K562 (cell line): ENCODE results near the gene RHOC. TPM values are rescaled to one million over a fixed set of nuclear protein-coding genes. Genes with fewer than 3 reads are reported as not detected.
A peak's percentile ranks its signal among the peaks of the same experiment; 100 is the strongest.

Experiments
- CCAR2 ChIP-seq: fragments of 200-400 bp; formaldehyde crosslinking; IDR thresholded peaks from 2 replicates; pipeline ENCODE4 v1.6.1; 2017; ENCODE audit warnings: mild to moderate bottlenecking, low read depth, low read length
- HDAC1 ChIP-seq, 2 experiments: fragments of 450-650 bp; IDR thresholded peaks; 2 replicates each; pipeline ENCODE4 v1.6.1; 2016 to 2017; ENCODE audit warnings: inconsistent platforms in 1 of 2, mild to moderate bottlenecking in 1 of 2, moderate library complexity in 1 of 2
- ILF3 ChIP-seq: fragments of 450-650 bp; IDR thresholded peaks from 2 replicates; pipeline ENCODE4 v1.6.1; 2018; ENCODE audit warnings: antibody characterized with exemption, mild to moderate bottlenecking, moderate library complexity, borderline replicate concordance
- KDM4B ChIP-seq, 2 experiments: fragments of 450-650 bp in 1 of 2; sonication (generic) in 1 of 2; IDR thresholded peaks; 2 replicates each; pipeline ENCODE4 v1.6.1; 2016 to 2017; ENCODE audit warnings: borderline replicate concordance in 2 of 2, antibody characterized with exemption in 1 of 2, low read depth in 1 of 2, mild to moderate bottlenecking in 1 of 2
- LEF1 ChIP-seq: fragments of 450-650 bp; IDR thresholded peaks from 2 replicates; pipeline ENCODE4 v1.6.1; 2016; ENCODE audit warnings: mild to moderate bottlenecking
- MIER1 ChIP-seq: fragments of 450-650 bp; IDR thresholded peaks from 2 replicates; pipeline ENCODE4 v1.6.1; 2016; ENCODE audit warnings: antibody characterized with exemption, mild to moderate bottlenecking, low read depth
- SNIP1 ChIP-seq: fragments of 450-650 bp; IDR thresholded peaks from 2 replicates; pipeline ENCODE4 v1.7.1; 2017; ENCODE audit warnings: low read depth, mild to moderate bottlenecking
- TOE1 ChIP-seq, 2 experiments: fragments of 450-650 bp in 1 of 2; sonication (generic) in 1 of 2; formaldehyde crosslinking in 1 of 2; IDR thresholded peaks; 2 replicates each; pipeline versions ENCODE4 v1.7.1 to v1.8.0; 2016 to 2022; ENCODE audit warnings: borderline replicate concordance in 2 of 2, mild to moderate bottlenecking in 2 of 2, antibody characterized with exemption in 1 of 2, inconsistent platforms in 1 of 2, low read depth in 1 of 2, missing genetic modification reagents in 1 of 2, moderate library complexity in 1 of 2
- polyA plus RNA-seq, 8 experiments: library from polyadenylated mRNA; depleted of rRNA in 4 of 8; stranded (reverse) in 5 of 8; unstranded in 3 of 8; fragments of >200 nt; fragmentation: Nextera tagmentation in 2 of 8; fragmentation: Illumina TruSeq in 1 of 8; extraction: Ambion mirVana in 2 of 8; extraction: Trizol in 1 of 8; gene quantifications; 2 replicates each; pipeline versions ENCODE4 v1.2.1 to v1.2.3, GENCODE V29; 2011 to 2014; ENCODE audit warnings: inconsistent platforms in 1 of 8, missing spikeins in 1 of 8
- total RNA-seq, 7 experiments: library from RNA; depleted of rRNA in 6 of 7; stranded (reverse); fragments of >200 nt in 6 of 7; fragmentation: Illumina TruSeq in 2 of 7; extraction: Trizol in 2 of 7; gene quantifications; 2 replicates each; pipeline versions ENCODE4 v1.2.1 to v1.2.3, GENCODE V29; 2011 to 2021; ENCODE audit warnings: low replicate concordance in 1 of 7
- TF ChIP-seq, protein P1 (sequence below): fragments of 250-450 bp; sonication (Bioruptor Pico); IDR thresholded peaks from 2 replicates; pipeline ENCODE4 v1.4.0; 2020; ENCODE audit warnings: mild to moderate bottlenecking, moderate library complexity
- TF ChIP-seq, protein P2 (sequence below), 2 experiments: IDR thresholded peaks; 2 replicates each; pipeline ENCODE4 v1.6.1; 2011; ENCODE audit warnings: borderline replicate concordance in 1 of 2, control low read depth in 1 of 2, low read depth in 1 of 2, low read length in 1 of 2, mild to moderate bottlenecking in 1 of 2, mixed read lengths in 1 of 2, moderate library complexity in 1 of 2; ENCODE audit not compliant: insufficient read depth in 1 of 2, insufficient read length in 1 of 2, poor library complexity in 1 of 2, severe bottlenecking in 1 of 2; ENCODE audit errors: extremely low read depth in 1 of 2
- TF ChIP-seq, protein P3 (sequence below), 2 experiments: IDR thresholded peaks in 1 of 2; conservative IDR thresholded peaks in 1 of 2; 2 replicates each; pipeline ENCODE4 v1.6.1; 2016; ENCODE audit warnings: low read depth in 2 of 2, mild to moderate bottlenecking in 1 of 2, missing compliant biosample characterization in 1 of 2, missing genetic modification characterization in 1 of 2, moderate library complexity in 1 of 2

Gene RHOC
- total and polyA plus RNA-seq, 9 of the 15 experiments (the other 6 are each of a cell fraction or from before 2014, with no cell fraction given): 35.2 to 364 (median 204) TPM

DNA sequence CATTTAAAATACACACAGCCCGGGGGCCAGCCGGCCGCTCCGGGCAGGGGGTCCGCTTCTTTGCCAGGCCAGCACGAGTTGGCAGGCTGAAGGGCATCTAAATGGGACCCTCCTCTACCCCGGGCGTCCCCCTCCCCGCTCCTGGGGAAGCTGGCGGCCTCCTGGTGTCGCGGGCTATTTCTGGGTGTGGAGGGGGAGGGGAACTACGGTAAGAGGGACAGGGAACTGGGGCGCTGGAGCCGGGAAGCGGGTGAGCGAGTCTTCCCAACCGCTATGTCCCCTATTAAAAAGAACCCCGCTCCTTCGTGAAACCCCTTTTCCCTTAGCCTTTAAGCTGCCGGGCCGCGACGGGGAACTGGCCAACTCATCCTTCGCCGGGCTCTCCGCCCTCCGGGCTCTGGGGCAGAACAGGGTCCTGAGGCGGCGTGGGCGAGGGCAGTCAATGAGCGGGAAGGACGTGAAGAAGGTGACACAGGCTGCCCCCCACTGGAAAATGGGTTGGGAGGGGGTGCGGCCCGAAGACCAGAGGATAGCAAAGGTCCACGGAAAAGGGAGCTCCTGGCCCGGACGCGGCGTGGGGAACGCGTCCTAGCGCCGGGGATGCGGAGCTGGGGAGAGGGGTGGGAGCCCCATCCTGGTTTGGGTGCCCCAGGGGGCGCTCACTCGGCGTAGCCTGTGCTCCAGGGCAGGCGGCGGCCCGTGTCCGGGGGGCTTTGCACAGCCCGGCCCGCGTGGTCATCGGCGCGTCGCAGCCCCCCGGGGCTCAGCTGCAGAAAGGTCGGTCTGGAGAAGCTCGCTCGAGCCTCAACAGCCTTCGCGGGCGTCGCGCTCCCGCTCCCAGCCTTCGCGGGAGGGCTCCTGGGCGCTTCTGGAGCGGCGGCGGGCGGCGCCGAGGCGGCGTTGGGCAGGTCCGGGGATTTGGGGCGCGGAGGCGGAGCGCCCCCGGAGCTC lies 7.7 kb upstream of the RHOC start (continued):
- TF ChIP-seq ILF3: no peak
- TF ChIP-seq LEF1: no peak
- no peak for TF ChIP-seq KDM4B (IDR thresholded peaks at IDR 0.05; ENCODE audit: borderline replicate concordance in 2 of 2, low read depth in 1 of 2)
- TF ChIP-seq, protein P1, sequence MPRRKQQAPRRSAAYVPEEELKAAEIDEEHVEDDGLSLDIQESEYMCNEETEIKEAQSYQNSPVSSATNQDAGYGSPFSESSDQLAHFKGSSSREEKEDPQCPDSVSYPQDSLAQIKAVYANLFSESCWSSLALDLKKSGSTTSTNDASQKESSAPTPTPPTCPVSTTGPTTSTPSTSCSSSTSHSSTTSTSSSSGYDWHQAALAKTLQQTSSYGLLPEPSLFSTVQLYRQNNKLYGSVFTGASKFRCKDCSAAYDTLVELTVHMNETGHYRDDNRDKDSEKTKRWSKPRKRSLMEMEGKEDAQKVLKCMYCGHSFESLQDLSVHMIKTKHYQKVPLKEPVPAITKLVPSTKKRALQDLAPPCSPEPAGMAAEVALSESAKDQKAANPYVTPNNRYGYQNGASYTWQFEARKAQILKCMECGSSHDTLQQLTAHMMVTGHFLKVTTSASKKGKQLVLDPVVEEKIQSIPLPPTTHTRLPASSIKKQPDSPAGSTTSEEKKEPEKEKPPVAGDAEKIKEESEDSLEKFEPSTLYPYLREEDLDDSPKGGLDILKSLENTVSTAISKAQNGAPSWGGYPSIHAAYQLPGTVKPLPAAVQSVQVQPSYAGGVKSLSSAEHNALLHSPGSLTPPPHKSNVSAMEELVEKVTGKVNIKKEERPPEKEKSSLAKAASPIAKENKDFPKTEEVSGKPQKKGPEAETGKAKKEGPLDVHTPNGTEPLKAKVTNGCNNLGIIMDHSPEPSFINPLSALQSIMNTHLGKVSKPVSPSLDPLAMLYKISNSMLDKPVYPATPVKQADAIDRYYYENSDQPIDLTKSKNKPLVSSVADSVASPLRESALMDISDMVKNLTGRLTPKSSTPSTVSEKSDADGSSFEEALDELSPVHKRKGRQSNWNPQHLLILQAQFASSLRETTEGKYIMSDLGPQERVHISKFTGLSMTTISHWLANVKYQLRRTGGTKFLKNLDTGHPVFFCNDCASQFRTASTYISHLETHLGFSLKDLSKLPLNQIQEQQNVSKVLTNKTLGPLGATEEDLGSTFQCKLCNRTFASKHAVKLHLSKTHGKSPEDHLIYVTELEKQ: no peak
- no peak for TF ChIP-seq SNIP1
- TF ChIP-seq, protein P2, sequence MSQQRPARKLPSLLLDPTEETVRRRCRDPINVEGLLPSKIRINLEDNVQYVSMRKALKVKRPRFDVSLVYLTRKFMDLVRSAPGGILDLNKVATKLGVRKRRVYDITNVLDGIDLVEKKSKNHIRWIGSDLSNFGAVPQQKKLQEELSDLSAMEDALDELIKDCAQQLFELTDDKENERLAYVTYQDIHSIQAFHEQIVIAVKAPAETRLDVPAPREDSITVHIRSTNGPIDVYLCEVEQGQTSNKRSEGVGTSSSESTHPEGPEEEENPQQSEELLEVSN (IDR thresholded peaks at IDR 0.05; ENCODE audit: borderline replicate concordance in 1 of 2, extremely low read depth in 1 of 2, insufficient read depth in 1 of 2, insufficient read length in 1 of 2, low read depth in 1 of 2, low read length in 1 of 2, poor library complexity in 1 of 2, severe bottlenecking in 1 of 2): peak; percentile 59 to 87
- no peak; the same call in 1 of the 2 replicates for TF ChIP-seq TOE1 (IDR thresholded peaks at IDR 0.05; ENCODE audit: borderline replicate concordance)
- TF ChIP-seq TOE1 (CRISPR knock-in tag; IDR thresholded peaks at IDR 0.05; ENCODE audit: borderline replicate concordance, low read depth): no peak
- TF ChIP-seq, protein P3, sequence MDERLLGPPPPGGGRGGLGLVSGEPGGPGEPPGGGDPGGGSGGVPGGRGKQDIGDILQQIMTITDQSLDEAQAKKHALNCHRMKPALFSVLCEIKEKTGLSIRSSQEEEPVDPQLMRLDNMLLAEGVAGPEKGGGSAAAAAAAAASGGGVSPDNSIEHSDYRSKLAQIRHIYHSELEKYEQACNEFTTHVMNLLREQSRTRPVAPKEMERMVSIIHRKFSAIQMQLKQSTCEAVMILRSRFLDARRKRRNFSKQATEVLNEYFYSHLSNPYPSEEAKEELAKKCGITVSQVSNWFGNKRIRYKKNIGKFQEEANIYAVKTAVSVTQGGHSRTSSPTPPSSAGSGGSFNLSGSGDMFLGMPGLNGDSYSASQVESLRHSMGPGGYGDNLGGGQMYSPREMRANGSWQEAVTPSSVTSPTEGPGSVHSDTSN (CRISPR knock-in tag; IDR thresholded peaks at IDR 0.05; ENCODE audit: low read depth): no peak
- TF ChIP-seq, protein P3 (tag; conservative IDR thresholded peaks at IDR 0.05; ENCODE audit: low read depth): no peak
- TF ChIP-seq HDAC1 (IDR thresholded peaks at IDR 0.05): no peak
- no peak for TF ChIP-seq MIER1
- TF ChIP-seq CCAR2: no peak
